OCI-LY1 (cell line): ENCODE results near the gene NDFIP1.

Source experiments
- H2AFZ ChIP-seq: fragments of 200-600 bp; sonication (generic), shearing (Covaris generic); 2 replicates; pipeline ENCODE4 v1.6.0; 2014; ENCODE audit warnings: antibody characterized with exemption, mild to moderate bottlenecking, low read length
- H3F3A ChIP-seq: fragments of 200-600 bp; sonication (generic), shearing (Covaris generic); 2 replicates; pipeline ENCODE4 v1.6.0; 2014; ENCODE audit warnings: mild to moderate bottlenecking, antibody characterized with exemption, low read length, moderate library complexity; ENCODE audit not compliant: insufficient read depth
- H3K27ac ChIP-seq: fragments of 200-600 bp; sonication (generic); 2 replicates; pipeline ENCODE4 v1.5.1; 2014; ENCODE audit warnings: low read length, mixed run types, mild to moderate bottlenecking, low read depth; ENCODE audit not compliant: poor library complexity, severe bottlenecking
- H3K27me3 ChIP-seq: fragments of 200-600 bp; sonication (generic); 2 replicates; pipeline ENCODE4 v1.6.0; 2014; ENCODE audit warnings: antibody characterized with exemption, mild to moderate bottlenecking, low read length, moderate library complexity; ENCODE audit not compliant: insufficient read depth
- H3K36me3 ChIP-seq: fragments of 200-600 bp; sonication (generic); 2 replicates; pipeline ENCODE4 v1.6.1; 2014; ENCODE audit warnings: mild to moderate bottlenecking, antibody characterized with exemption, low read length, moderate library complexity, mixed read lengths; ENCODE audit not compliant: insufficient read depth
- H3K4me1 ChIP-seq: fragments of 200-600 bp; sonication (generic); 2 replicates; pipeline ENCODE4 v1.5.1; 2014; ENCODE audit warnings: mild to moderate bottlenecking, low read length, moderate library complexity; ENCODE audit not compliant: insufficient read depth, severe bottlenecking
- H3K4me2 ChIP-seq: fragments of 200-600 bp; sonication (generic), shearing (Covaris generic); 2 replicates; pipeline ENCODE4 v1.6.1; 2014; ENCODE audit warnings: low read length
- H3K4me3 ChIP-seq: fragments of 200-600 bp; sonication (generic); 2 replicates; pipeline ENCODE4 v1.5.1; 2014; ENCODE audit warnings: low read length, low read depth, mild to moderate bottlenecking, mixed read lengths; ENCODE audit not compliant: poor library complexity, severe bottlenecking
- H3K79me2 ChIP-seq: fragments of 200-600 bp; shearing (Covaris generic); 2 replicates; pipeline ENCODE4 v1.6.1; 2016; ENCODE audit warnings: mixed run types, low read length, mixed read lengths; ENCODE audit not compliant: insufficient read depth
- H3K9ac ChIP-seq: fragments of 200-600 bp; sonication (generic), shearing (Covaris generic); 2 replicates; pipeline ENCODE4 v1.6.1; 2014; ENCODE audit warnings: mild to moderate bottlenecking, low read length, mixed read lengths
- H3K9me2 ChIP-seq: fragments of 200-600 bp; sonication (generic), shearing (Covaris generic); 2 replicates; pipeline ENCODE4 v1.6.1; 2014; ENCODE audit warnings: low read depth, mild to moderate bottlenecking, low read length, mixed read lengths
- H3K9me3 ChIP-seq: fragments of 200-600 bp; shearing (Covaris generic); 2 replicates; pipeline ENCODE4 v1.6.1; 2014; ENCODE audit warnings: low read length, mixed read lengths
- H4K20me1 ChIP-seq: fragments of 200-600 bp; sonication (generic), shearing (Covaris generic); 2 replicates; pipeline ENCODE4 v1.6.0; 2016; ENCODE audit warnings: mild to moderate bottlenecking, low read length; ENCODE audit not compliant: insufficient read depth
- EZH2 ChIP-seq: fragments of 200-600 bp; sonication (generic), shearing (Covaris generic); IDR thresholded peaks from 2 replicates; pipeline ENCODE4 v1.8.0; 2017; ENCODE audit warnings: borderline replicate concordance, mixed run types, mild to moderate bottlenecking, antibody characterized with exemption, low read length, moderate library complexity, mixed read lengths
- TF ChIP-seq, protein P1 (sequence below): fragments of 200-600 bp; sonication (generic), shearing (Covaris generic); IDR thresholded peaks from 2 replicates; pipeline ENCODE4 v1.5.1; 2017; ENCODE audit warnings: mild to moderate bottlenecking, antibody characterized with exemption, low read length, moderate library complexity, mixed read lengths

NDFIP1 gene

DNA sequence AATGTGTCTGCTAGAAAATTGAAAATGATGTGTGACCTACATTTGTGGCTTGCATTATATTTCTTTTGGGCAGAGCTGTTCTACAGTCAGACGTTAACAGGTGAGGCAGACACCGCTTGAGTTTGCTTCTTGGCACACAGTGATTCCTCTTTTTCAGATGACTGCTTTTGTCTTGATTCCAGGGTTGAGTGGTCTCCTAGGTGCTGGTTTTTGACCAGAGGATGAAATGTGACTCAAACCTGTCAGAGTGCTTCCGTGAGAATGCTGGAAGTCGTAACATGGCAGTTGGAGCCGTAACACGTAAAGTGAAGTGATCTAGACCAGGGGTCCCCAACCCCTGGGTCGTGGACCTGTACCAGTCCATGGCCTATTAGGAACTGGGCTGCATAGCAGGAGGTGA lies 28.3 kb upstream of the NDFIP1 start:
- H3K9me3 ChIP-seq: no peaks in the 10 kb centered on the region
- H4K20me1 ChIP-seq: no peaks in the 10 kb centered on the region
- H3K27ac ChIP-seq: no peak overlapping the region
- no peak overlapping the region for H3K4me3 ChIP-seq
- H3K9me2 ChIP-seq: no peaks in the 10 kb centered on the region
- H3K27me3 ChIP-seq: no peaks in the 10 kb centered on the region
- no peak overlapping the region for H2AFZ ChIP-seq
- no peaks in the 10 kb centered on the region for H3F3A ChIP-seq
- TF ChIP-seq EZH2: no peak
- TF ChIP-seq, protein P1, sequence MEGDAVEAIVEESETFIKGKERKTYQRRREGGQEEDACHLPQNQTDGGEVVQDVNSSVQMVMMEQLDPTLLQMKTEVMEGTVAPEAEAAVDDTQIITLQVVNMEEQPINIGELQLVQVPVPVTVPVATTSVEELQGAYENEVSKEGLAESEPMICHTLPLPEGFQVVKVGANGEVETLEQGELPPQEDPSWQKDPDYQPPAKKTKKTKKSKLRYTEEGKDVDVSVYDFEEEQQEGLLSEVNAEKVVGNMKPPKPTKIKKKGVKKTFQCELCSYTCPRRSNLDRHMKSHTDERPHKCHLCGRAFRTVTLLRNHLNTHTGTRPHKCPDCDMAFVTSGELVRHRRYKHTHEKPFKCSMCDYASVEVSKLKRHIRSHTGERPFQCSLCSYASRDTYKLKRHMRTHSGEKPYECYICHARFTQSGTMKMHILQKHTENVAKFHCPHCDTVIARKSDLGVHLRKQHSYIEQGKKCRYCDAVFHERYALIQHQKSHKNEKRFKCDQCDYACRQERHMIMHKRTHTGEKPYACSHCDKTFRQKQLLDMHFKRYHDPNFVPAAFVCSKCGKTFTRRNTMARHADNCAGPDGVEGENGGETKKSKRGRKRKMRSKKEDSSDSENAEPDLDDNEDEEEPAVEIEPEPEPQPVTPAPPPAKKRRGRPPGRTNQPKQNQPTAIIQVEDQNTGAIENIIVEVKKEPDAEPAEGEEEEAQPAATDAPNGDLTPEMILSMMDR: no peak
- no peak overlapping the region for H3K9ac ChIP-seq
- no peak overlapping the region for H3K4me2 ChIP-seq
- no peaks in the 10 kb centered on the region for H3K79me2 ChIP-seq
- no peaks in the 10 kb centered on the region for H3K4me1 ChIP-seq
- H3K36me3 ChIP-seq: no peaks in the 10 kb centered on the region

DNA sequence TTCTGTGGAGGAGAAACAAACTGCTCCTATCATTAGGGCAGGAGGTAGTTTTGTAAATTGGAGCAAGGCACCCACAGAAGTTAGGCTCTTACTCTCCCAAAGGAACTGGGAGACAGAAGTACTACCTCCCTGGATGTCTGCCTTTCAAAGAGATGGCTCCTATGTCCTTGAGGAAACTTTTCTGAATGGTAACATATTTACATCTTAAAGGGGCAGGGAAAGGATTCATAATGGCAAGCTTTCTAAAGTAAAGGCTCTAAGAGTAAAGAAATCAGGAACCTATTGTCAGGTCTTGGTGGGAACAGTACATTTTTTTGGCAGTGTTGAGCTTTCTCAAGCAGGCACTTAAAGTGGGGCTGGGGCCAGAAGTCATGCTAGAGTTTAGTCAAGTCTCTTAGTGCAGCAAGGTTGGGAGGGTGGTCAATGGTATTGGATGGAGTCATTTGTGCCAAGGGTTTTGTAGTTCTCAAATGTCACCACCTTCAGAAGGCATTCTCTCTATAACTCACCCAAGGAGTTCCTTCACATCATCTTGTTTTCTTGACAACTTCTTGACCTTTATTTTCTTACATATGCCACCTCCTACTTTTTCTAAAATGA lies 26.3 kb upstream of the NDFIP1 start:
- no peaks in the 10 kb centered on the region for H3K9me2 ChIP-seq
- no peak overlapping the region for H3K27ac ChIP-seq
- H3F3A ChIP-seq: no peaks in the 10 kb centered on the region
- no peaks in the 10 kb centered on the region for H3K9me3 ChIP-seq
- no peaks in the 10 kb centered on the region for H3K36me3 ChIP-seq
- H3K27me3 ChIP-seq: no peaks in the 10 kb centered on the region
- H3K4me3 ChIP-seq: no peak overlapping the region
- H3K4me2 ChIP-seq: no peak overlapping the region
- no peaks in the 10 kb centered on the region for H3K79me2 ChIP-seq
- no peak overlapping the region for H2AFZ ChIP-seq
- no peak overlapping the region for H3K9ac ChIP-seq
- no peaks in the 10 kb centered on the region for H4K20me1 ChIP-seq
- no peaks in the 10 kb centered on the region for H3K4me1 ChIP-seq
- TF ChIP-seq, protein P1: no peak
- TF ChIP-seq EZH2: no peak

GRCh38 chr5:142086229-142086628 lies 22.4 kb upstream of the NDFIP1 start:
- Histone ChIP-seq H3K4me3 (no peak overlapping the region), H3K27me3 (no peaks in the 10 kb centered on the region), H3K79me2 (no peaks in the 10 kb centered on the region), H3K9me3 (no peaks in the 10 kb centered on the region), H3K4me2 (no peak overlapping the region), H3K9ac (no peak overlapping the region), H3K4me1 (no peaks in the 10 kb centered on the region), H3K27ac (no peak overlapping the region), H4K20me1 (no peaks in the 10 kb centered on the region), H3K9me2 (no peaks in the 10 kb centered on the region), H3F3A (no peaks in the 10 kb centered on the region), H2AFZ (no peak overlapping the region), H3K36me3 (no peaks in the 10 kb centered on the region)
- TF ChIP-seq, protein P1: no peak
- no peak for TF ChIP-seq EZH2
